C4-2B (cell line): ENCODE data around the gene COX7C.
"Not testable (repeated sequence)": the region's sequence is repeated elsewhere in the genome, so short reads cannot be mapped to it uniquely, and the experiment has no call there.

ENCODE experiments used
- H3K27ac ChIP-seq: fragments of 450-650 bp; 2 replicates; pipeline ENCODE4 v1.5.1; 2017
- CTCF ChIP-seq: fragments of 450-650 bp; conservative IDR thresholded peaks from 2 replicates; pipeline ENCODE4 v1.5.1; 2017; ENCODE audit warnings: mild to moderate bottlenecking
- ZFX ChIP-seq: fragments of 450-650 bp; IDR thresholded peaks from 2 replicates; pipeline ENCODE4 v1.6.1; 2017

COX7C gene

GRCh38 chr5:86644843-86645242, 27.1 kb downstream of the COX7C start:
- TF ChIP-seq ZFX (no peak), CTCF (no peak)
- H3K27ac ChIP-seq = no peak overlapping the region

GRCh38 chr5:86645885-86646284, 28.1 kb downstream of the COX7C start:
- no peak for TF ChIP-seq CTCF
- TF ChIP-seq ZFX = no peak
- H3K27ac ChIP-seq = no peak overlapping the region

- TF ChIP-seq CTCF (no peak), ZFX (no peak)
These were observed 28.9 kb downstream of the COX7C start for GRCh38 chr5:86646671-86647070.

GRCh38 chr5:86649832-86650505, 32.2 kb downstream of the COX7C start:
- no peak for TF ChIP-seq CTCF
- TF ChIP-seq ZFX = no peak

More at GRCh38 chr5:86646671-86647070, 28.9 kb downstream of the COX7C start:
- H3K27ac ChIP-seq = no peak overlapping the region

GRCh38 chr5:86660771-86661170, 43.0 kb downstream of the COX7C start:
- not testable (repeated sequence) for H3K27ac ChIP-seq

More at GRCh38 chr5:86649832-86650505, 32.2 kb downstream of the COX7C start:
- no peak overlapping the region for H3K27ac ChIP-seq

GRCh38 chr5:86664173-86664572, 46.4 kb downstream of the COX7C start:
- TF ChIP-seq CTCF (no peak), ZFX (no peak)
- no peak overlapping the region for H3K27ac ChIP-seq

- no peak overlapping the region for H3K27ac ChIP-seq
These were observed 48.4 kb downstream of the COX7C start for GRCh38 chr5:86665984-86666760.

More at GRCh38 chr5:86665984-86666760, 48.4 kb downstream of the COX7C start:
- TF ChIP-seq ZFX (no peak), CTCF (no peak)
